Measurements from ENCODE around the gene DPH5.
"Not testable (repeated sequence)": the region's sequence is repeated elsewhere in the genome, so short reads cannot be mapped to it uniquely, and the experiment has no call there.

The DPH5 gene

DNA sequence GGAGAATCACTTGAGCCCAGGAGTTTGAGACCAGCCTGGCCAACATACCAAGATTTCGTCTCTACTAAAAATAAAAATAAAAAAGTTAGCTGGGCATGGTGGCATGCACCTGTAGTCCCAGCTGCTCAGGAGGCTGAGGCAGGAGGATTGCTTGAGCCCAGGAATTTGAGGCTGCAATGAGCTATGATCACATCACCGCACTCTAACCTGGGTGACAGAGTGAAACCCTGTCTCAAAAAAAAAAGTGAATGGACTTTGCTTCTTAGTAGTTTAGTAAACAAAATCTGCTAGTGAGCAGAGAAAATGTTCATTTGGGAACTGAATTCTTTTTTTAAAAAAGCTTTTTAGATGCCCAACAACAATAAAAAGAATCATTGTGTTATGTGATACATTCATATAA is 6.5 kb upstream of the DPH5 start:
- not testable (repeated sequence) for FAIRE-seq; DNase-seq (ENCODE audit: low spot score)

DNA sequence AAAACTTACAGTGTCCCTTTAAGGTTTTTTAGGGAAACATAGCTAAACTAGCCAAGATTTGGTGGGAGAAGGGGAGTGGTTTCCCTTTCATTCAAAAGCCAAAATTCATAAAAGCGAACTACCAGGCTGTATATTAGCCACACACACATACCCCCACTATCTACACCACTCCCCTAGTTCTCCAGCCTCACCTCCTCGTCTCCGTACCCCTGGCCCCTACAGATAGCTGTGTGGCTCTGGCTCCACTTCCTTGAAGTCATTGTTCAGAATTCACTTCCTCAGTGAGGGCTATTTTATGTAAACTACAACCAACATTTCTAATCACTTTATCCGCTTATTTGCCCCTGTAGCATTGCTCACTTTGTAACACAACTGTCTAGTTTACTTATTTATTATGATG is 5.3 kb upstream of the DPH5 start:
- DNase-seq (ENCODE audit: low spot score) (no peak), FAIRE-seq (no peak)

DNA sequence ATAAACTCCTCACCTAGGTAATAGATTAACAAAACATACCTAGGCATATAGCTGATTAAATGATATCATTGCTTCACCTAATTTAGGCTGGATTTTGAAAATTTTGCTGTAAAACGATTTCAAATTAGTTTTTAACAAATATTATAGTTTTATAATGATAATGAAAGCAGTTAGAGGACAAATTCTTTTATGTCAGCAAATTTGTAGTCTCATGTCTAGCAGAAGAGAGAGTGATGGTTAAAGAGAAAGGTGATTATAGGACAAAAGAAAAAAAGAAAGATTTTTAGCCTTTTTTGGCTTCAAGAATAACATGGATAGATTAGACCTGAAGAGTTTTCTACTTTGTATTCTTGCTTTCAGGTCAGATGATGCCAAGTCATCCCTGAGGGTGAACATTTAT is 3.6 kb upstream of the DPH5 start:
- FAIRE-seq (no peak), DNase-seq (ENCODE audit: low spot score) (no peak)

DNA sequence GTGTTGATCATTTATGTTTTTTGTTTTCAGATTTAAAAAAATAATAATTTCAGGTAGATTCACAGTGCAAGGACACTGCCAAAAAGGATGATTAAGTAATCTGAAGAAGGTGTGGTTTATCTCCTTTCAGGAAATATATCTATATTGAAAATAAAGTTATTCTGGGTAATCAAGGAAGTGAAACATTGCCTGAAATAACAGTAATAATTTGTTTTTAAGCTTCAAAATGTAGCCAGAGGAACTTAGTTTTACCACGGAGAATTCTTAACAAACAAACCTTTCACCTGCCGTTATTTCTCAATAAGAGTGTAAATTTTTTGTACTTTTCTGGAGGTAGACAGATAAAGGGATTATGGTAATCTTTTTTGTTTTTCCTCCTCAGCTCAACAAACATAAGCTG is 2.9 kb upstream of the DPH5 start:
- no peak for FAIRE-seq
- no peak for DNase-seq (ENCODE audit: low spot score)

DNA sequence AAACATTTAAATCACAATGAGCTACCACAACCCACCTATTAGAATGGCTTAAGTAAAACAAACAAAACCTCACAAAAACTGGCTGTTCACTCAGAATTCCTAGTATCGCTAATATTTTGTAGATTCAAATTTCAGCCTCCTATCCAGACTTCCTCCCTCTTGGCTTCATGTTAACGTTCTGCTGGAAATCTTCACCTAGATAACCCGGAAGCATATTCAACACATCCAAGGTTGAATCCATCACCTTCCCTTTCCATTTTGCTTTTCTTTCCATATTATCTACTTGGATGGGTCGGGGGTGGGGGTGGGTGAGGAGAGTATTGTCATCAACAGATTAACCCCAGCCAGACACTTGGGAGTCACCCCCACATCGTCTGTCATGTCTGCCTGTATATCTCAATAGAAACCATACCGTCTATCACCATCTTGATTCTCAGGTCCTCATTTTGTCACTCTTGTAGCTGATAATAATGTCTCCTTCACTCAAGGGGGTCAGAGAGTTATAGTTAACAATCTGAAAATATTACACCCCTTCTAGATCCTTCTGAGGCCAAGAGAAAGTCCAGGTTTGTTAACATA is 1.7 kb upstream of the DPH5 start:
- no peak for FAIRE-seq
- no peak for DNase-seq (ENCODE audit: low spot score)

DNA sequence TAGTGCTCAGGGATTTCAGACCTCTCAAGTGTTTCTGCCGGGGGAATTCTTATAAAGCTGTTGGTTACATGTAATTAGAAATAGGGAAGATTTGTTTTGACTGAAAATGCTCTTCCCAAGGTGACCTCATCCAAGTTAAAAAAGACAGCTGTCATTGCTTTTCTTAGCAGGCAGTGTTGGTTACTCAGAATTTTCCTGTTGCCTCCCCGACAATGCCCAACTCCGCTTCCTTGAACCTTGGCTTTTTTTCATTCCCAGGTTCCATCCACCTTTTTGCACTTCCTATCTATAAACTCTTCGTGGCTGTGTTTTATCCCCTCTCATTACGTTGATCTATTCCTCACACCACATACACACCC is 825 bp upstream of the DPH5 start:
- DNase-seq (ENCODE audit: low spot score), result no peak
- FAIRE-seq, result no peak

DNA sequence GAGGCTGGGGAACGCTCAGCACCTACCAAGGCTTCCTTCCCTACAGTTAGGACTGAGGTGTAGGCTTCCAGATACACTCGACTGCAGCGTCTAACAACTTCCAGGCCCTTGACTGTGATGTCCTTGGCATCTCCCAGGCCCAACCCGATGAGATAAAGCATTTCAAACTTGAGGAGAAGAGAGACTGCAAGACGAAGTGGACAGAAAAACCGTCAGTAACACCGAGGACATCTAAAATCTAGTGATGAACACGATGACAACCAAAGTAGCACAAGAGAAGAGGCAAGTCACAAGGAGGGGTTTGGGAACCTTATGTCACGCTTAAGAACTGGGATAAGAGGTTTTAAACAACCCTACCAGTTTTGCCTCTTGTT is 314 bp downstream of the DPH5 start:
- DNase-seq (ENCODE audit: low spot score), result no peak
- FAIRE-seq, result no peak

DNA sequence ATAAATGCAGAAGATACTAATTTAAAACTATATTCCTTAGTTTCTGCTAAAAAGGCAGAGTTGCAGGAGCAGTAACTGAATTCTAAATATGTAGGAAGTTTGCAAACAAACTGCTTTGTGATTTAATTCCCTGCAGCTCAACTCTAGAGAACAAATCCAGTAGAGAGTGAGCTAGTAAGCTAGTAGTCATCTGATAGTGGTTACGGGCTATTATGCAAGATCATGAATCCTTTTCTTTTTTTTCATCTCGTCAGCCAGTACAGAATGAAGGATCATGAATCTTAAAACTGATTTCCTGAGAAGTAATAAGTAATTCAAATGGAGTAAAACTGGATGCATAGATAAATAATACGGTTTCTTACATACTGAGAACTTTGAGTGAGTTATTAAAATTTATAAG is 3.3 kb downstream of the DPH5 start:
- DNase-seq (ENCODE audit: low spot score) (no peak), FAIRE-seq (no peak)

DNA sequence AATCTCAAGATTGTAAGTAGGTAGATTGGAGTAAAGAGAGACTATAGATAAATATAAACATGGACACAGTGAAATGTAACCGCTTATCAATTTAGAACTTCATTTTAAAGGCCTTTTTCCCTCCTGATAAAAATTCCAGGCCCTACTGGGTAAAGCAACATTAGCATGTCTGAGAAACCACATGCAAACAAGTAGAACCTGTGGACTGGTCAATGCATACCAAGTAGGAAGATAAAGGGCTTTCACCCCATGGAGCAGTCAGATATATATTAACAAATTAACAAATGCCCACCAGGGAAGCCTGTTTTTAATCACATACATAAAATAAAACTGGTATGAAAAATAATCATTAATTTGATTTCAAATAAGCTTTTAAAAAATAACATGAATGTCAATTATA is 8.1 kb downstream of the DPH5 start:
- DNase-seq (ENCODE audit: low spot score), result no peak
- FAIRE-seq, result no peak

DNA sequence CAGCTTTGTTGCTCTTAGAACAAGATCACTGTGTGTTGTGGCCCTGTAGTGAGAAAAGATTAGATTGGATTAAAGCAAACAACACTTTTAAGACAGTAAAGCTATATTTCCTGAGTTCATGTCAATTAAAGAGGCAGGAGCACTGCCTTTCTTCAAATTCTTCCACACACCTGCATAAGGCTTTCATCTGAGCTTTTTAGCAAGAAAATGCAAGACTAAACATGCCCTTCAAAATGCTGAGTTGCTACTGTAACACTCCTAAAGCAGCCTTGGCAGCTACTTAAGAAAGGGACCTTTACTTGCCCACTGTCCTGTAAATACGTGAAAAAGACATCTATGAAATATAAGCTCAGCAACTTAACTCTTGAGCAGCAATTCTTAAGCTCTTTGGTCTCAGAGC is 11.8 kb downstream of the DPH5 start:
- no peak for FAIRE-seq

DNA sequence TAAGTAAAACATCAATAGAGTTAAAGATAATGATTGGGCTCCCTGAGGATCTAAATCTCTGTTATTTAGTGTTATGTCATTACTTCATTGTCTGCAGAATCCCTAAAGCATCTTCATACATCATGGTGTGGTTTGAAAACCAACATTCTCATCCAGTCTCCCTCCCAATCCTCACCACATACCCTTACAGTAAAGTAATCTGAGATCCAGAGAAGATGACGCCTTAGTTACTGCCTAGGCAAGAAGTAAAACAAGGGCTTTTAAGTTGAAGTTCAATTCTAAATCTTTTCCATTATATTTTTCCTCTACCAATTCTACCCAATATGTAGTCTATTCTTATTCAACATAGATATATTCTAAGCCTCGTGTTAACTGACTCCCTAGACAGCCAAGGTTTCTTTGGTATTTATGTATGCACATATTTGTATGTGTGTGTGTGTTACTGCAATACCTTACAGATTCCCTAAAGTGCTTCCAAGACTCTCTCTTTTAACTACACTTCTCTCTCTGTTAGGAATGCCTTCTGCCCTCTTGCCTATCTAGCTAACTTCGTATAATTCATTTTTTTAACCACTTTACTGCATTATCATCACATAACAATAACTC is 17.3 kb downstream of the DPH5 start:
- FAIRE-seq (no peak), DNase-seq (ENCODE audit: low spot score) (no peak)

More for the DNA sequence above, 11.8 kb downstream of the DPH5 start:
- DNase-seq (ENCODE audit: low spot score), result no peak

DNA sequence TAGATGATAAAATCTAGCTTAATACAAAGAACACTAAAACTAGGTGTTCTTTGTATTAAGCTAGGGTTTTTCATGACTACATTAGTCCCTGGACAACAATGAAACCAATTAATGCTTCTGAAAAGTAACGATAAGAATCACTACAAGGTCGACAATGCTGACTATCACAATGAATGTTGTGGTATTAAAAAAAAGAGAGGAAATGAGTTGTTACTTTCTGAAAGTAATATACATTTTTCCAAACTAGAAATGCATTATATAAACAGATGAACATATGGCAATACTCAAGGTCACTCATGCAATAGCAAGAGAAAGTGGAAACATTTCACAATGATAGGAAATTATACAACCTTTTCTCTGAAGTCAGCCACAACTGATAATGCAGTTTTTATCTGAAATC is 19.0 kb downstream of the DPH5 start:
- no peak for FAIRE-seq
- no peak for DNase-seq (ENCODE audit: low spot score)

DNA sequence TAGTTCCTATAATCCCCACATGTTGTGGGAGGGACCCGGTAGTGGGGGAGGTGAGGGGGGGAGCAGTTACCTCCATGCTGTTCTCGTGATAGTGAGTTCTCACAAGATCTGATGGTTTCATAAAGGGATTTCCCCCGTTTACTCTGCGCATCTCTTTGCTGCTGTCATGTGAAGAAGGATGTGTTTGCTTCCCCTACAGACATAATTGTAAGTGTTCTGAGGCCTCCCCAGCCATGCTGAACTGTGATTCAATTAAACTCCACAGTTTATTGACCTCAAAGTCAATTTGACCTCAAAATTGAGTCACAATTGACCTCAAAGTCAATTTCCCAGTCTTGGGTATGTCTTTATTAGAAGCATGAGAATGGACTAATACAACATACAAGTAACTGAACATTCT is 19.7 kb downstream of the DPH5 start:
- FAIRE-seq, result no peak

DNA sequence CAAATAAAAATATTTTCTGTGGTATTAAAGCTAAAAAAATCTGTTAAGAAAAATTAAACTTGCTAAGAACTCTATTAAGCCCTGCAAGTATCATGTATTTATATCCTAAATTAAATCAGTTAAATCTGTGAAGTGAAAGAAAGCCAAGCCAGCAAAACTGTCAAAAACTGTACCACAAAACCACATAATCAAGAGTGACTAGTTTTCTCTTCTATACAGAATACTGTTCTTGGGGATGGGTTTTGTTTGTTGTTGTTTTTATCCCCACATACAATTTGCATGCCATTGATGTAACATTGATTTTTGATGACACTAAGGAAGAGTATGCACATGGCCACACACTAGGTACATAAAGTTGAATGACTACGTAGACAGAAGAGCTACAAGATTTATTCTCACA is 20.4 kb downstream of the DPH5 start:
- FAIRE-seq (no peak), DNase-seq (ENCODE audit: low spot score) (no peak)

More for the DNA sequence above, 19.7 kb downstream of the DPH5 start:
- DNase-seq (ENCODE audit: low spot score), result no peak

DNA sequence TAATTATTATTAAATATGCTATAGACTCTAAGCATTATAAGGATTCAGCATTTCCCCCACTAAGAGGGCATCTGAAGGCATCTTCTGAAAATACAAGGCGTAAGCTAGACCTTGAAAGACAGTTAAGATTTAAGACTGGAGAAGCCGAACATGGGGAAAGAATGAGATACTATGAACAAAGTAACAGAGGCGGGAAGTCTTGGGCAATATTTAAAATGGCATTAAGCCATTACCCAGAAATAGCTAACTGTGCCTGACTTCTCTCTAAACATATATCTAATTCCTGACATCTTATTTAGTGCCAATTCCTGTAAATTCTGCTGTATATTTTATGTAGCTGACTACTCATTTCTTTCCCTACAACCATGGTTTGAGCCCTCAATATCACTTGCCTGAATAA is 20.9 kb downstream of the DPH5 start:
- FAIRE-seq, result no peak

DNA sequence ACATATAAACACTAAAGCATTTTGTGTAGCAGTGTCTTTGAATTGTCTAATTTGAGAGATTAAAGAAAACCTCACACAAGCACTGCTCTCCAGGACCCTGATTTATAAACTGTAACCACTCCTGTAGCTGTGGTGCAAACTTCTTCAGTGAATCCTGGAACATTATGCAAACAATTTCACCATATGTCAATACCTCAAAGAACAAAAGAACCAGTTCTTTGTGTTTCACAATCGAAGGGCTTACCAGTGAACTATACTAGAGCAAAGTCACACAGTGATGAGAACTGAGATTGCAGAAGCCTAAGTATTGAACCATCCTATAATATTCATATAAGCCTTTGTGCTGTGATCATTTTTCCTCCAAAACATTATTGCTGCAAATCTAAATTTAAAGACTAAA is 21.5 kb downstream of the DPH5 start:
- FAIRE-seq, result no peak
- DNase-seq (ENCODE audit: low spot score), result no peak

More for the DNA sequence above, 20.9 kb downstream of the DPH5 start:
- DNase-seq (ENCODE audit: low spot score), result no peak

DNA sequence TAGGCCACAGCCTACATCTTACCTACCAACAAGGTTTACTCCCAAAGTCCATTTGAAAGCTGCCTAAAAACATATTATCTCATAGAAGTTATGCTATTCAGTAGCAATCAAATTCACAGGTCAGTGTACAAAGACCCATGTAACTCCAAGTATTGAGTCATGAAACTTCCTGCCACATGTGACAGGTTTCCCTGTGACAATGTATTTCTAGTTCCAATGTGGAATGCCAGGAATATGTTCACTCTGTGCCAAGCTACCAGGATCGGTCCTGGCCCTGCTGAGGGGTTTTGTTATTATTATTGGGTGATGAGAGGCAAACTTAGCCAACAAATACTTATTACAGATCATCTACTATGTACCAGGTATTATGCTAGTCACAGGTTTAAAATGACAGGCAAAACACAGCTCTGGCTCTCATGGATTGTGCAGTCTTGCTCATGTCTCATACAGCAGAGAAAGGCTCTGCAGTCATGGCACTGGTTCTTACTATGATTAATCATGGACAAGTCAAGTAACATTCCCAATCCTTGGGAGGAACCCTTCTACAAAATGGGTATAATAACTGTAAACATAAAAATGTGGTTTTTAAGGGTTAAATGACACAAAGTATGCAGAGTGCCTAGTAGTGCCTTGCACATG is 22.5 kb downstream of the DPH5 start:
- DNase-seq (ENCODE audit: low spot score) (no peak), FAIRE-seq (no peak)

DNA sequence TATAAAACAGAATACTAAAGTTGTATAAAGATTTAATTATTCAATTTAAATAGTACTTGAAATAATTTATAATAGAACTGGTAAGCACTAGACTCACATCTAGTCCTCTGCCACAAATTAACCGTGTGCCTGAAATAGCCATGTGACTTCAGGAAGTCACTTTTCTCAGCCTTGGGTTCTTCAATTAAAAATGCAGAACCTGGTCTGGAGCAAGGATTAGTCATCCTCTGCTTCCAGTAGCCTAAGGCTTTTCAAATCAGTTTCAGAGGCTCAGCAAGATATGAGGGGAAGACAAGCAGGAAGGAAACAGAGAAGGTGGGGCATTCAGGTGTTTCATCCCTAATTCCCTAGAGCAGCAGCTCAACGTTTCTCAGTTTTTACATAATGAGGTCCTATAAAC is 23.0 kb downstream of the DPH5 start:
- peak; percentile 10 for DNase-seq (ENCODE audit: low spot score)
- FAIRE-seq, result peak; percentile 50

DNA sequence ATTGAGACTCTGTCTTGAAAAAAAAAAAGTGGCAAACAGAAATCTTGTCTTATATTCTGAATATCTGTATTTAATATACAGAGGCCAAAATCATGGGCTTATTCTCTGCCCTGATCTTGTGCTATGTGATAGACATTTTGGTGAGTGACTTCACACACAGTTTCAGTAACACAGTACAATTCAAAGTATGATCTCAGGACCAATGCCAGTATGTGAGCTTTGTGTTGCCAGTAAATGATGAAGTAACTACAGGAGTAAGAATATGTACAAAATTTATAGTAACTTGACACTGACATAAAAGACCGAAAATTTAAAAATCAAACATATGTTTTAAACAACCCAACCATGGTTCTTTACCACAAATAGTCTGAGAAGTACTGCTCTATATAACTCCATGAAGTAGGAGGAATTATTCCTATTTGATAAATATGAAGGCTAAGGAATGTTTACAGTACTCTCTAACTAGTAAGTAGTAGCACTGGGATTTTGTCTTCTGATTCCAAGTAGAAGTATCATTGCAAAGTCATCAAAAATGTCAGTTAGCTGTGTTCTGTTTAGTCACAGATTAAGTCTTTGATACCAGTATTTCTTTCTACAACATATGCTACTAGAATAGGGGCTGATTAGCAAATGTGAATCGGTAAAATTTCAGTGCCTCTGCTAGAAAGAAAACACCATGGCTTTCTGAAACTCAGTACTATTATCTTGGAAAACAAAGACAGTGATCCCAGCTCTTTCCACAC is 25.3 kb downstream of the DPH5 start:
- DNase-seq (ENCODE audit: low spot score), result no peak
- FAIRE-seq, result no peak

DNA sequence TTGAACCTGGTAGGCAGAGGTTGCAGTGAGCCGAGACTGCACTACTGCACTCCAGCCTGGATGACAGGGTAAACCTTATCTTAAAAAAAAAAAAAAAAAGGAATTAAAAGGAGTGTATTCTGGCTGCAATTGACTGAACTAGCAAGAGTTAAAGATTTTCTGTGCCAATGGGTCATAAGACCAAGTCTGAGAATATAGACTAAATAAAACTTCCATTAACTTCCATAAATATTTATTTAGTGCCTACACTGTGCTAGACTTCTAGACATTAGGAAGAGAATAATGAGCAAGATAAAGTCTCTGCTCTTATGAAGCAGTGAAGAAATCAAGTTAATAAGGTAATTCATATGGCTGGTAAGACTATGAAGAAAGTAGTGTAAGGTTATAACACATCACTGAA is 27.2 kb downstream of the DPH5 start:
- no peak for FAIRE-seq

DNA sequence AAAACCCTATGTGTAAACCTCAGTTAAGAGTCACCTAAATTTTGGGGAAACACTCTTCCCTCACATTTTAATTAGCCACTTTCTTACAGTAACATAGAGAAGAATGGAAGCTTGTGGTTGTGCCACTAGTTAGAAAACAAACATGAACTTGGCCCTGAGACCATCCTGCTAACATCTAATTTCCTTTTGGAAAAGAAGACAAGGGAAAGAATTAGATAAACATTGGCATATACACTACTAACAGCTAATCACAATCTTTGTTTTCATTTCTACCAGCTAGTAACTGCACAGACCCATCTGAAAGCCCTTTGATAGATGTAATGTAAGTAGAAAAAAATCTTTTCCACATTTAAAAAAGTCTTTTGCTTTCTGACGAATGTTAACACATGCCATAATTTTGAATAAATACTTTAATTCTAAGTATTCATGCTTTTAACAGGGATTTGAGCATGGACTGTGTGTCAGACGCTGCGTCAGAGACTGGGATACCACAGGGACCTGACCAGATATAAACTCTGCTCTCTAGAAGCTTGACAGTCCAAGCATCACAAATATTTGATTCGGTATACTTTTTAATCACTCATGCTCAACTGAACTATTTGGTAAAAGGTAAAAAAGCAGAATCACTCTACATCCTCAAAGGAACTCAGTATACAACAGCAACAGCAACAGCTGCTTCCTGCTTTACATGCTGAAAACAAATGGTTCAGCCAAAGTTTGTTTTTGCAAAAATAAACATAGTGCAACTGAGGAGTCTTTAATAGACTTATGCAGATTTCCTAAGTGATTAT is 30.2 kb downstream of the DPH5 start:
- FAIRE-seq (no peak), DNase-seq (ENCODE audit: low spot score) (no peak)

More for the DNA sequence above, 27.2 kb downstream of the DPH5 start:
- DNase-seq (ENCODE audit: low spot score), result no peak
